ENCODE measurements around the gene GRM7. TPM values are rescaled to one million over a fixed set of nuclear protein-coding genes. Genes with fewer than 3 reads are reported as not detected.

The GRM7 gene
- total RNA-seq, 6 experiments from 2014 or later = not detected

GRCh38 chr3:7194071-7194835 lies 333.3 kb downstream of the GRM7 start:
- no peak for TF ChIP-seq CTCF (IDR thresholded peaks at IDR 0.05)
- no peak overlapping the region for H3K27ac Mint-ChIP-seq
- H3K36me3 Mint-ChIP-seq (ENCODE audit: low read depth) = no peaks in the 10 kb centered on the region
- no peaks in the 10 kb centered on the region for H3K4me1 Mint-ChIP-seq (ENCODE audit: low read depth)
- DNase-seq = no peak
- no peaks in the 10 kb centered on the region for H3K27me3 Mint-ChIP-seq (ENCODE audit: insufficient read depth)
- H3K9me3 Mint-ChIP-seq = peaks cover 41% of the 10 kb centered on the region
- no peak overlapping the region for H3K4me3 Mint-ChIP-seq

- H3K27ac Mint-ChIP-seq = no peak overlapping the region
- DNase-seq = no peak
- TF ChIP-seq CTCF (IDR thresholded peaks at IDR 0.05) = no peak
- H3K36me3 Mint-ChIP-seq (ENCODE audit: low read depth) = no peaks in the 10 kb centered on the region
- H3K27me3 Mint-ChIP-seq (ENCODE audit: insufficient read depth) = no peaks in the 10 kb centered on the region
- no peaks in the 10 kb centered on the region for H3K4me1 Mint-ChIP-seq (ENCODE audit: low read depth)
- peaks cover 55% of the 10 kb centered on the region for H3K9me3 Mint-ChIP-seq
- no peak overlapping the region for H3K4me3 Mint-ChIP-seq
These were observed 335.0 kb downstream of the GRM7 start for GRCh38 chr3:7195934-7196333.

DNA sequence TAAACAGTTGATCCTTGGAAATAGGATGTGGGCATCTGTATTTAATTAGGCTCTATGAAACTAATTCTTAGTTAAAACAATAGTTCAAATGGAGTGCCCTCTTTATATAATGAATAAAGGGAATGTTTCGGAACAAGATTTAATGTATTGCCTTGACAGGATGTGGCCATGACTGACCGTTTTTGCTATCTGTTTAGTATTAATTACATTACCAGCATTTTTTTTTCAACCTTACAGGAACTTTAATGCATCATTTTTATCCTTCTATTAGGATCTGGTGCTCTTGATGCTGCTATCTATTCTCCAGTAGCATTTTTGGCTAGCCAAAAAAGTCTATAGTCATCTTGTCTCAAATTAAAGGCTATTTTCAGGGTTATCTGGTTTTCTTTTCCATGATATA lies 340.9 kb downstream of the GRM7 start:
- no peaks in the 10 kb centered on the region for H3K4me1 Mint-ChIP-seq (ENCODE audit: low read depth)
- no peaks in the 10 kb centered on the region for H3K36me3 Mint-ChIP-seq (ENCODE audit: low read depth)
- H3K4me3 Mint-ChIP-seq = no peak overlapping the region
- peaks cover 54% of the 10 kb centered on the region for H3K9me3 Mint-ChIP-seq
- no peak for DNase-seq
- TF ChIP-seq CTCF (IDR thresholded peaks at IDR 0.05) = no peak
- H3K27me3 Mint-ChIP-seq (ENCODE audit: insufficient read depth) = no peaks in the 10 kb centered on the region
- no peak overlapping the region for H3K27ac Mint-ChIP-seq

GRCh38 chr3:7203969-7204847 lies 343.3 kb downstream of the GRM7 start:
- H3K4me1 Mint-ChIP-seq (ENCODE audit: low read depth) = no peaks in the 10 kb centered on the region
- no peak for DNase-seq
- H3K4me3 Mint-ChIP-seq = no peak overlapping the region
- H3K9me3 Mint-ChIP-seq = peaks cover 39% of the 10 kb centered on the region
- no peak overlapping the region for H3K27ac Mint-ChIP-seq
- no peaks in the 10 kb centered on the region for H3K36me3 Mint-ChIP-seq (ENCODE audit: low read depth)
- no peaks in the 10 kb centered on the region for H3K27me3 Mint-ChIP-seq (ENCODE audit: insufficient read depth)
- no peak for TF ChIP-seq CTCF (IDR thresholded peaks at IDR 0.05)

- no peaks in the 10 kb centered on the region for H3K4me1 Mint-ChIP-seq (ENCODE audit: low read depth)
- DNase-seq = no peak
- peaks cover 33% of the 10 kb centered on the region for H3K9me3 Mint-ChIP-seq
- no peak for TF ChIP-seq CTCF (IDR thresholded peaks at IDR 0.05)
- no peaks in the 10 kb centered on the region for H3K27me3 Mint-ChIP-seq (ENCODE audit: insufficient read depth)
- no peak overlapping the region for H3K27ac Mint-ChIP-seq
- no peak overlapping the region for H3K4me3 Mint-ChIP-seq
- H3K36me3 Mint-ChIP-seq (ENCODE audit: low read depth) = no peaks in the 10 kb centered on the region
These were observed 343.9 kb downstream of the GRM7 start for GRCh38 chr3:7204848-7205156.

All from HFFc6 (cell line).